EH (cell line): ENCODE measurements around the gene RAB6C.
"Not testable (repeated sequence)": the region's sequence is repeated elsewhere in the genome, so short reads cannot be mapped to it uniquely, and the experiment has no call there.

Experiments used
- DNase-seq: peaks from one replicate; pipeline ENCODE4 v3.0.0-alpha.2; 2015; ENCODE audit warnings: low read depth

RAB6C gene

GRCh38 chr2:129993151-129993550, 13.7 kb downstream of the RAB6C start:
- not testable (repeated sequence) for DNase-seq

- not testable (repeated sequence) for DNase-seq
These were observed 17.3 kb downstream of the RAB6C start for GRCh38 chr2:129996657-129997237.

DNA sequence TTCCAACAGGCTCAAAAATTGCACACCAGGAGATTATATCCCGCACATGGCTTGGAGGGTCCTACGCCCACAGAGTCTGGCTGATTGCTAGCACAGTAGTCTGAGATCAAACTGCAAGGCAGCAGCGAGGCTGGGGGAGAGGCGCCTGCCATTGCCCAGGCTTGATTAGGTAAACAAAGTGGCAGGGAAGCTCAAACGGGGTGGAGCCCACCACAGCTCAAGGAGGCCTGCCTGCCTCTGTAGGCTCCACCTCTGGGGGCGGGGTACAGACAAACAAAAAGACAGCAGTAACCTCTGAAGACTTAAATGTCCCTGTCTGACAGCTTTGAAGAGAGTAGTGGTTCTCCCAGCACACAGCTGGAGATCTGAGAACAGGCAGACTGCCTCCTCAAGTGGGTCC, 19.3 kb downstream of the RAB6C start:
- DNase-seq = not testable (repeated sequence)

DNA sequence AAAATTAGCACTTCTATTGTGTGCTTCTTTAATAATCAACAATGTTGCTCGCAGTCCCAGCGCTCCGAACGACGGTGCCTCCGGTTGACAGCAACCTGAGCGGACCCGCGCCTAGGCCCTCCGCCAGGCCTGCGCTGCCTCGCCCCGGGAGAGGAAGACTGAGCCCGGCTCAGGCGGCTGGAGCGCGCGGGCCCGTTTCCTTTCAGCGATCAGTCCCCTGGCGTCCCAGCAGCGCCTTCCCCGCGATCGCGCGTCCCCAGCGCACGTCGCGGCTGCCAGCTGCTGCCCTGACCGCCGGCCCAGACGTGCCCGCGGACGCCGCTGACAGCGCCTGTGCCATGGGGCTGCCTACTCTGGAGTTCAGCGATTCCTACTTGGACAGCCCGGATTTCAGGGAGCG, 26.4 kb downstream of the RAB6C start:
- not testable (repeated sequence) for DNase-seq

- not testable (repeated sequence) for DNase-seq
These were observed 37.2 kb downstream of the RAB6C start for GRCh38 chr2:130016701-130017100.

GRCh38 chr2:130019402-130019801, 39.9 kb downstream of the RAB6C start:
- no peak for DNase-seq

DNA sequence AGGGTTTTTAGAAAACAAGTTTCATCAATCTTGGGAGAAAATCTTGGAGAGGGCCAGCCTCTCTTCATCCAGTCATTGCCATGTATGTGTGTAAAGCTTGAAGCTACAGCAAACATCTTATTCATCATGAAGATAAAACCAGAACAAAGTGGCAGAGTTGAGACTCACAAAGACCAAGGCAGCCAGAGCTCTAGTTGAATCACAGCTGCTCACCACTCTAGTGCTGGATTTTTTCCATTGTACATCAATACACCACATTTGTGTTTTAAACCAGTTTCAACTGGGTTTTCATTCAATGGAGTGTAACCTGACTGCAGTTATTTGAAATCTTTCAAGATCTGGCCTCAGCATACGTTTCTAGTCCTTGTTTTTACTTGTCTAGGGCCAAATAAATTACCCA, 40.6 kb downstream of the RAB6C start:
- DNase-seq = not testable (repeated sequence)

GRCh38 chr2:130025931-130026330, 46.5 kb downstream of the RAB6C start:
- DNase-seq = peak; percentile 9
